GM08714 (cell line): Measurements from ENCODE around the gene SCO1.

Experiments used
- H3K4me3 ChIP-seq: fragments of 200-500 bp; sonication (Bioruptor generic); 2 replicates; pipeline ENCODE4 v1.5.1; 2014; ENCODE audit warnings: mild to moderate bottlenecking, low read length, inconsistent platforms
- ZNF274 ChIP-seq: IDR thresholded peaks from 2 replicates; pipeline ENCODE4 v1.6.1; 2012; ENCODE audit warnings: mild to moderate bottlenecking, low read depth, low read length

The SCO1 gene

DNA sequence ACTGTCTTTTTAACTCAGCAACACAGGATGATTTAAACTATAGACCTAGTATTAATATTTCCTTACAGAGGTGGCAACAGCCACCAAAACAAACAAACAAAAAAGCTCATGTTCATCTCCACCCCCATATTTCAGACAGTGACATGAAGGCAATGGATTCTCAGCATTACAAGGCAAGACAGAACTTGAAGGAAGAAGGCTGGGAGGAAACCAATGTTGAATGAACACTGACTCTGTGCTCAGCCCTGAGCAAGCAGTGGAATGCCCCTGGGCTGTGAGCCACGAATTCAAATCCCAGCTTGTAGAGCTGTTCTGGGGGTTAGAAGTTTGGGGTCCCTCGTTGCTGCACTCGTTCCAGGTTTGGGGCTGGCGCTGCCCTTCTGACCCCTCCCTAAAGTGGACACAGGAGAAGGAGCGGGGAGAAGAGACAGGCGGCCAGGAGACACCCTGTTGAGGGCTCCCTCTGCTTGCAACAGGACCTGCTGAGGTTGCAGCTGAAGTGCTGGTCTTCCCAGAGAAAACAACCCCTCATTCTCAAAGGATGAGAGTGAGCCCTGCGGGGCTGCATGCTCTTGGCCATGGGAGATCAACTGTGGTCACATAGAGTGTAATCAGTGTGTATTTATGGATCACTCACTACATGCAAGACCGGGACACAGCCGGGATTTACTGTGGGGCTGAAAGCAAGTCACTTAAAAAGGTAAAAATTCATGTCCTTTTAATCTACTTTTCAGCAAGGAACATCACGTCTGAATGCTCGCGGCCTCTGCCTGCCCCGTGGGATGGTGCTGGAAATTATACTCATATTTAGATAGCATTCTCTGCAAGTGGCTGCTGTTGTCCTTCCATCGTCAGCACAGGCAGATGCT lies 74.5 kb downstream of the SCO1 start:
- no peak overlapping the region for H3K4me3 ChIP-seq
- no peak for TF ChIP-seq ZNF274
